Ascending aorta (tissue), 2 donors: ENCODE results near the gene MMP10. TPM values are rescaled to one million over a fixed set of nuclear protein-coding genes. Genes with fewer than 3 reads are reported as not detected.

Experiments
- DNase-seq, 2 donors: peaks; one replicate each; pipeline ENCODE4 v3.0.0-alpha.2; 2019; ENCODE audit warnings: low spot score in 2 of 2
- H3K27ac ChIP-seq, 2 donors: fragments of 200-600 bp; sonication (generic); one replicate each; pipeline ENCODE4 v1.5.1; 2016 to 2017; ENCODE audit warnings: mild to moderate bottlenecking in 1 of 2
- H3K27me3 ChIP-seq: fragments of 200-600 bp; sonication (generic); one replicate; pipeline ENCODE4 v1.5.1; 2017
- H3K36me3 ChIP-seq, 2 donors: fragments of 200-600 bp; sonication (generic); one replicate each; pipeline ENCODE4 v1.5.1; 2016
- H3K4me1 ChIP-seq, 2 donors: fragments of 200-600 bp; sonication (generic); one replicate each; pipeline ENCODE4 v1.5.1; 2016 to 2017; ENCODE audit warnings: mild to moderate bottlenecking in 1 of 2
- H3K4me3 ChIP-seq, 2 donors: fragments of 200-600 bp; sonication (generic); one replicate each; pipeline ENCODE4 v1.5.1; 2016 to 2017; ENCODE audit warnings: mild to moderate bottlenecking in 1 of 2
- H3K9me3 ChIP-seq, 2 donors: fragments of 200-600 bp; sonication (generic); one replicate each; pipeline ENCODE4 v1.5.1; 2016
- CTCF ChIP-seq, 3 experiments: fragments of 200-600 bp in 2 of 3; fragments of 450-650 bp in 1 of 3; sonication (generic) in 2 of 3; IDR thresholded peaks; one replicate each; pipeline ENCODE4 v1.5.1; 2016 to 2019; ENCODE audit warnings: antibody characterized with exemption in 3 of 3, mild to moderate bottlenecking in 1 of 3, moderate library complexity in 1 of 3
- intact Hi-C: fragments of 100-400 bp; cut with DNase I; formaldehyde crosslinking; loops from one replicate; pipeline ENCODE4 v1.15.1; 2023
- total RNA-seq: library from RNA; depleted of rRNA; stranded (reverse); fragments of >200 nt; gene quantifications from one replicate; pipeline ENCODE4 v1.1.0, GENCODE V29; 2016

MMP10 gene
- total RNA-seq, 1 donor from 2014 or later = not detected

- no peak for TF ChIP-seq CTCF (IDR thresholded peaks at IDR 0.05)
- no peak overlapping the region for H3K4me3 ChIP-seq
- intact Hi-C loops = no loop called here
- H3K27ac ChIP-seq = no peak overlapping the region
- H3K36me3 ChIP-seq = no peaks in the 10 kb centered on the region
- DNase-seq = no peak
- H3K9me3 ChIP-seq = no peaks in the 10 kb centered on the region
- no peaks in the 10 kb centered on the region for H3K4me1 ChIP-seq
- no peaks in the 10 kb centered on the region for H3K27me3 ChIP-seq
Measured at GRCh38 chr11:102812188-102812587, 31.8 kb upstream of the MMP10 start.

GRCh38 chr11:102810950-102811660 is 30.7 kb upstream of the MMP10 start:
- no peaks in the 10 kb centered on the region for H3K36me3 ChIP-seq
- TF ChIP-seq CTCF (IDR thresholded peaks at IDR 0.05) = peak in 1 of 3 experiments; percentile 18
- intact Hi-C loops = no loop called here
- H3K27ac ChIP-seq = no peak overlapping the region
- H3K4me3 ChIP-seq = no peak overlapping the region
- DNase-seq = no peak
- no peaks in the 10 kb centered on the region for H3K27me3 ChIP-seq
- H3K9me3 ChIP-seq = no peaks in the 10 kb centered on the region
- H3K4me1 ChIP-seq = no peaks in the 10 kb centered on the region

DNA sequence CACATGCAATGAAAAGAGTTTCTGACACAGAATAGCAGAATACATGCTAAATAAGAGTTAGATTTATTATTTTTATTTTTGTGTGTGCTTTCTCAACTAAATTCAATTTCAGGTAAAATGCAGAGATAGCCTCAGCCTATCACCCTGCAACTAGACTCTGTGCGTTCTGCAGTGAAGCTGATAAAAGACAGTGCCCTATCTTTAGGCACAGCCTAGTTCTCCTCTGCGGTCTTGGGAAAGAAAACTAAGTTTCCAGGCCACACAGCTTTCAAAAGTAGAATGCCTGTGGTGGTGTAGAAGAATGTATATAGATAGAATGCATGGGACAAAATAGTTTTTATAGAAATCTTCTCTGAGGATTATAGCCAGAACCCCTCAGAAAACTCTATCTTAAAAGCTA is 29.5 kb upstream of the MMP10 start:
- TF ChIP-seq CTCF (IDR thresholded peaks at IDR 0.05) = no peak
- Histone ChIP-seq H3K9me3 (no peaks in the 10 kb centered on the region), H3K4me3 (no peak overlapping the region), H3K27me3 (no peaks in the 10 kb centered on the region), H3K4me1 (no peaks in the 10 kb centered on the region), H3K27ac (no peak overlapping the region), H3K36me3 (no peaks in the 10 kb centered on the region)
- intact Hi-C loops = no loop called here
- no peak for DNase-seq

DNA sequence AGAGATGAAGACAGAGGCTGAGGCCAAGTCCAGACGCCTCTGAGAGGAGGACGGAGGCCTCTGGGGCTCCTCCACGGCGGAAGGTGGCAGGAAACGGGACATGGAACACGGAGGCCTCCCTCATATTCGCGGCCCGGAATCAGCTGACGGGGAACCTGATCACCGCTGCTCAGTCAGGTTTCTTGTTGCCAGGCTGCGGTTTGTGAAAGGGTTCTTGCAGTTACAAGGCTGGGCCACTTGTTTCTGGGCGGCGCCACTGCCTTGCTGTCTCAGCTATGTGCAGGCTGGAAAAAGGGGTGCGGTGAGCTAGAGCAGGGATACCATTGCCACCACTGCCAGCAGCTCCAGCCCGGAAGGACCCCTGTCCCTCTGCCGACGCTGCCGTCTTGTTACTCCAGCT is 27.5 kb upstream of the MMP10 start:
- DNase-seq = no peak
- Histone ChIP-seq H3K4me3 (no peak overlapping the region), H3K27ac (no peak overlapping the region), H3K4me1 (no peaks in the 10 kb centered on the region), H3K27me3 (no peaks in the 10 kb centered on the region), H3K36me3 (no peaks in the 10 kb centered on the region), H3K9me3 (no peaks in the 10 kb centered on the region)
- TF ChIP-seq CTCF (IDR thresholded peaks at IDR 0.05) = no peak
- intact Hi-C loops = no loop called here

GRCh38 chr11:102806296-102806695 is 25.9 kb upstream of the MMP10 start:
- Histone ChIP-seq H3K4me1 (no peaks in the 10 kb centered on the region), H3K9me3 (no peaks in the 10 kb centered on the region), H3K27me3 (no peaks in the 10 kb centered on the region), H3K36me3 (no peaks in the 10 kb centered on the region), H3K4me3 (no peak overlapping the region), H3K27ac (no peak overlapping the region)
- TF ChIP-seq CTCF (IDR thresholded peaks at IDR 0.05) = no peak
- no peak for DNase-seq
- intact Hi-C loops = no loop called here

GRCh38 chr11:102802341-102802740 is 21.9 kb upstream of the MMP10 start:
- Histone ChIP-seq H3K27me3 (no peaks in the 10 kb centered on the region), H3K9me3 (no peaks in the 10 kb centered on the region), H3K4me3 (no peak overlapping the region), H3K4me1 (no peaks in the 10 kb centered on the region), H3K36me3 (no peaks in the 10 kb centered on the region), H3K27ac (no peak overlapping the region)
- intact Hi-C loops = no loop called here
- no peak for DNase-seq
- no peak for TF ChIP-seq CTCF (IDR thresholded peaks at IDR 0.05)
